HG03060 (cell line): ENCODE measurements around the gene TRIM62.
"Not testable (repeated sequence)": the region's sequence is repeated elsewhere in the genome, so short reads cannot be mapped to it uniquely, and the experiment has no call there.

Source experiments
- ATAC-seq: cut with Tn5 transposase; IDR thresholded peaks from one replicate; pipeline ENCODE4 v1.9.1; 2021; ENCODE audit warnings: low read depth, moderate number of reproducible peaks; ENCODE audit not compliant: unreplicated experiment

The TRIM62 gene

DNA sequence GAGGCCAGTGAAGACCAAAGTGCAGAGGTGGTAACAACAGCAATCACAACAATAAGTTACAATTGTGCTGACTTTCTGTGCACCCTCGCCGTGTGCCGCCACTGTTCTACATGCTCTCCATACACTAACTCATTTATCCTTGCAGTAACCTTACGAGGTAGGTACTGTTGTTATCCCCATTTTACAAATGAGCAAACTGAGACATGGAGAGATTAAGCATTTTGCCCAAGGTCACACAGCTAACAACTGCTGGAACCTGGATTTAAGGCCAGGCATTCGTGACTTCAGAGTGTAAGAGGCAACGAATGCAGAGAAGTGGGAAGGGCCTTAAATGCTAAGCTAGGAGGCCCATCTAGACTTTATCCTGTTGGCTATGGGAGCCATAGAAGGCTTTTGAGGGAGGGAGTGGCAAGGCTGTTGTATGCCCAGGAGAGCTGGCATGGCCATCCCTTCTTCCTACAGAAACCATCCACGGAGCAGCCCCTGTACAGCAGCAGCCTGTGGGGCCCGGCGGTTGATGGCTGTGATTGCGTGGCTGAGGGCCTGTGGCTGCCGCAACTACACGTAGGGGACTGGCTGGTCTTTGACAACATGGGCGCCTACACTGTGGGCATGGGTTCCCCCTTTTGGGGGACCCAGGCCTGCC lies 64.3 kb downstream of the TRIM62 start:
- no peak for ATAC-seq

DNA sequence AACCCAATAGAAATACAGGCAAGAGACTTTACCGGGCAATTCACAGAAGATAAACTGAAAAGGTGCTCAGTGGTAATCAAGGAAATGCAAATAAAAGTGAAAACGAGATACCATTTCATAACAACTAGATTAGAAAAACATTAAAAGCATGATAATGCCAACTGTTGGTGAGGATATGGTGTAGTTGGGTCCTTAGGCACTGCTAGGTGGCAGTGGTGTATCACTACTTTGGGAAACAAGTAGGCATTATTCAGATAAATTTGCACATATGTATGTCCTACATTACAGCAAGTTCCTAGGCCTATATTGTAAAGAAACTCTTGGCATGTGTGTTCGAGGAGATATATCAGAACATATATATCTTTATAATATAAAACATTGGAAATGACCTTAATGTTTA lies 69.9 kb downstream of the TRIM62 start:
- ATAC-seq: no peak

- no peak for ATAC-seq
These were observed 71.4 kb downstream of the TRIM62 start for GRCh38 chr1:33110477-33110876.

GRCh38 chr1:33100119-33100415 lies 81.8 kb downstream of the TRIM62 start:
- not testable (repeated sequence) for ATAC-seq

- peak; percentile 71 for ATAC-seq
These were observed 82.3 kb downstream of the TRIM62 start for GRCh38 chr1:33099290-33100118.

- ATAC-seq: no peak
These were observed 83.5 kb downstream of the TRIM62 start for GRCh38 chr1:33098371-33098770.

DNA sequence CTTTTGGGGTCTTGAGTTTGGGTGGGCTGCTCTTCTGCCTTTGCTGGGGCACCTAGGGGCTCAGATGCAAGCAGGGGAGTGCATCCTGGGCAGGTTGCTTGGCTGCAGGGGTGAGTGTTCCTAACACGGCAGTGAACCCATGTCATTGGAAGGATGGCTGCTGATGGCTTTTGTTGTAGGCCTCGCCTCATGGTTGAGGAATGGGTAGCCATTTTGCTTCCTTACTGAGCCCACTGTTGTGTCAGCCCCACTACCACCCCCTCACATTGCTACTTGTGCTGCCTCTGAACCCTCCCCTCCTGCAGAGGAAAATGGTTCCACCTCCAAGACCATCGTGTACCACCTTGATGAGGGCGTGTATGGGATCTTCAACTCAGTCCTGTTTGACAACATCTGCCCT lies 84.1 kb downstream of the TRIM62 start:
- ATAC-seq: no peak

- no peak for ATAC-seq
These were observed 84.7 kb downstream of the TRIM62 start for GRCh38 chr1:33097137-33097611.

DNA sequence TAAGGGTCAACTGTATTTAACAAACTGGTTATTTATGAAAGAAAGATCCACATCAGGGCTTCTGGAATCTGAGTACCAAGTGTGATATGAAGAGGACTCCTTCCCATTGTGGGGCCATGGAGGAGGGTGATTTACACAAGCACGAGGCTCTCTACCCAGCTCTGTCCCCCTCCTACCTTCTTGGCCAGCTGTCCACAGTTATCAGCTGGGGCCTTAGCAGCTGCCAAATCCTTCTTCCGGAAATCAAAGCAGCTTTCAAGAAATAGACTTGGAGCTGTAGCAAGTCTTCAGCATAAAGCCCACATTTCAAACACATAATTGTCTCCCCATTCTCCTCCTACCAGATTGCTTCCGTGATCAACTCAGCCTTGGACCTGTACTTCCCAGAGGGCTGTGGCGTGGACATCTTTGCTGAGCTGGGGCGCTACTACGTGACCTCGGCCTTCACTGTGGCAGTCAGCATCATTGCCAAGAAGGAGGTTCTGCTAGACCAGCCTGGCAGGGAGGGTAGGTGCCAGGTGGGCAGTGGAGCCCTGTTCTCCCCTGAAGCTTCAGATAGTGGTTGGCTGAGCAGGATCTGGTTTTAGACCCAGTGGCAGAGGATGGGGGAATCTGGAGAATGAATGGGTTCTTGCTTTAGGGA lies 85.4 kb downstream of the TRIM62 start:
- no peak for ATAC-seq
